Islet precursor cell (in vitro differentiated cells): Measurements from ENCODE around the gene RPL6.
"Not testable (repeated sequence)": the region's sequence is repeated elsewhere in the genome, so short reads cannot be mapped to it uniquely, and the experiment has no call there.

Source experiments
- DNase-seq: peaks from one replicate; pipeline ENCODE4 v3.0.0-alpha.2; 2018

Gene RPL6

GRCh38 chr12:112418608-112419296 is 9.3 kb upstream of the RPL6 start, which contains the start of gene PTPN11:
Gene PTPN11, plus strand, starts transcription at chr12:112418947. Its CDS starts 165 bp downstream, at chr12:112419112.
- peak; percentile 96 for DNase-seq

- no peak for DNase-seq
Observed at GRCh38 chr12:112418273-112418607, 8.8 kb upstream of the RPL6 start.

GRCh38 chr12:112415457-112415856 is 6.1 kb upstream of the RPL6 start:
- not testable (repeated sequence) for DNase-seq

GRCh38 chr12:112413855-112414625 is 4.6 kb upstream of the RPL6 start:
- DNase-seq, result no peak

GRCh38 chr12:112409906-112410244 is 470 bp upstream of the RPL6 start:
- DNase-seq, result no peak

- no peak for DNase-seq
Observed at GRCh38 chr12:112408621-112409020, 784 bp downstream of the RPL6 start.

- DNase-seq, result not testable (repeated sequence)
Observed at GRCh38 chr12:112407683-112408082, 1.7 kb downstream of the RPL6 start.

- no peak for DNase-seq
Observed at GRCh38 chr12:112406519-112407488, 2.6 kb downstream of the RPL6 start.

GRCh38 chr12:112401903-112402498 is 7.4 kb downstream of the RPL6 start:
- DNase-seq, result no peak

GRCh38 chr12:112401054-112401453 is 8.4 kb downstream of the RPL6 start:
- no peak for DNase-seq

- DNase-seq, result no peak
Observed at GRCh38 chr12:112393328-112393727, 16.1 kb downstream of the RPL6 start.

- not testable (repeated sequence) for DNase-seq
Observed at GRCh38 chr12:112389922-112390654, 19.3 kb downstream of the RPL6 start.

GRCh38 chr12:112389228-112389627 is 20.2 kb downstream of the RPL6 start:
- DNase-seq, result no peak

GRCh38 chr12:112386726-112387125 is 22.7 kb downstream of the RPL6 start:
- no peak for DNase-seq

- DNase-seq, result no peak
Observed at GRCh38 chr12:112382866-112383265, 26.5 kb downstream of the RPL6 start.

GRCh38 chr12:112381883-112382796 is 27.3 kb downstream of the RPL6 start, which contains the start of gene HECTD4:
Gene HECTD4, minus strand, starts transcription at chr12:112382431. Its CDS starts 303 bp downstream, at chr12:112382128.
- peak; percentile 98 for DNase-seq

GRCh38 chr12:112381406-112381882 is 28.0 kb downstream of the RPL6 start:
- peak; percentile 85 for DNase-seq

- DNase-seq, result peak; percentile 68
Observed at GRCh38 chr12:112380663-112381405, 28.6 kb downstream of the RPL6 start.

GRCh38 chr12:112375105-112375504 is 34.3 kb downstream of the RPL6 start:
- no peak for DNase-seq

- no peak for DNase-seq
Observed at GRCh38 chr12:112374166-112374740, 35.2 kb downstream of the RPL6 start.
